AG09319 (cell line): ENCODE data around the gene DMAP1.

Experiments
- DNase-seq: peaks from one replicate; pipeline ENCODE4 v3.0.0-alpha.2; 2010; ENCODE audit warnings: low read depth; ENCODE audit errors: extremely low read depth
- TF ChIP-seq, protein P1 (sequence below): IDR thresholded peaks from 2 replicates; pipeline ENCODE4 v1.5.1; 2011; ENCODE audit warnings: low read depth, mild to moderate bottlenecking, inconsistent platforms, low read length, moderate library complexity

DMAP1 gene

DNA sequence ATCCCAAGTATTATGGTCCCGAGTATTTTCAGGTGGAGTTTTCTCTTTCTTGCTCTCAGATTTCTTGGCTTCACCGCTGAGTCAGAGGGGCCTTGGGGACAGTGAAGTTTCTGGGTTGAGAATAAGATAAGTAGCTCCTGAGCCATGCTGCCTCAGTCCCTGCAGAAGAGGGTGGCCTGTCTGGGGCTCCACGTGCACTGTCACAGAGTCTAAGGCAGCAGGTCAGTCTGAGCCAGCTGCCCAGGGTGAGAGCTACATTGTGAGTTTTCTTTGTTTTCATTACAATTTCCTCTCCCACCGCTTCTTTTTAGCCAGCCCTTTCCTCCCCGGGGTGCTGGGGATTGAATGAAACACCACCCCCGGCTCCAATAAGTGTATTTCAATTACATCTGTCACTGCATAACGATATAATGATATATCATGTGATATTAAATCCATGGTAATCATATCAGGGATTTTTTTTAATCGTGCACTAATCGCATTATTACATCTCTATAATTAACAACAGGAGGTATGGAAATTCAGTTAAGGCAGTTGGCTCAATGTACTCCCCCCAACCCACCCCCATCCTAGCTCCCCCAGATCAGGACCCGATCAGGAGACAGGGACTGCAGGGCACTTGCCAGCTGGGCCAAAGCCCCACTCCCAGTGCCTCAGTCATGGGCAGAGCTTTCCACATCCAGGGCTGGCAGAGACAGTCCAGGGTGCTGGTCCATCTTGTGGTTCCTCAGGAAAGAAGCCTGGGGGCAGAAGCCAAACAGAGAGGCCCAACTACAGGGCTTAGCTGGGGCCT lies 43.7 kb downstream of the DMAP1 start:
- DNase-seq: no peak
- TF ChIP-seq, protein P1, sequence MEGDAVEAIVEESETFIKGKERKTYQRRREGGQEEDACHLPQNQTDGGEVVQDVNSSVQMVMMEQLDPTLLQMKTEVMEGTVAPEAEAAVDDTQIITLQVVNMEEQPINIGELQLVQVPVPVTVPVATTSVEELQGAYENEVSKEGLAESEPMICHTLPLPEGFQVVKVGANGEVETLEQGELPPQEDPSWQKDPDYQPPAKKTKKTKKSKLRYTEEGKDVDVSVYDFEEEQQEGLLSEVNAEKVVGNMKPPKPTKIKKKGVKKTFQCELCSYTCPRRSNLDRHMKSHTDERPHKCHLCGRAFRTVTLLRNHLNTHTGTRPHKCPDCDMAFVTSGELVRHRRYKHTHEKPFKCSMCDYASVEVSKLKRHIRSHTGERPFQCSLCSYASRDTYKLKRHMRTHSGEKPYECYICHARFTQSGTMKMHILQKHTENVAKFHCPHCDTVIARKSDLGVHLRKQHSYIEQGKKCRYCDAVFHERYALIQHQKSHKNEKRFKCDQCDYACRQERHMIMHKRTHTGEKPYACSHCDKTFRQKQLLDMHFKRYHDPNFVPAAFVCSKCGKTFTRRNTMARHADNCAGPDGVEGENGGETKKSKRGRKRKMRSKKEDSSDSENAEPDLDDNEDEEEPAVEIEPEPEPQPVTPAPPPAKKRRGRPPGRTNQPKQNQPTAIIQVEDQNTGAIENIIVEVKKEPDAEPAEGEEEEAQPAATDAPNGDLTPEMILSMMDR: no peak

DNA sequence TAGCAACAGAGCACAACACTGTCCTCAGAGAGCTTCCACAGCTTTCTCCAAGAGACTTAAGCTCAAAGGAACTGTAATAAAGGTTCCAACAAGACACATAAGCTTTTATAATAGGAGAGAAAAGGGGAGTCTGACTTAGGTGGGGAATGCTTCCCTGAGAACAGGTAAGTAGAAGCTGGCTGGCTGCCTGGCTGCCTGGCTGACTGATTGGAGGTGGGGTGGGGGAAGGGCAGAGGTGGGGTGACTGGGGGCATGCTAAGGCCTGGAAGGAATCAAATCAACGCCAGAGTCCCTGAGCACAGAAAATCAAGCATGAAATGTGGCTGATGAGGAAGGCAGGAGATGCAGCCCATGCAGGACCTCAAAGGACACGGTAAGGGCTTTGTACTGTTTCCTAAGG lies 45.8 kb downstream of the DMAP1 start:
- TF ChIP-seq, protein P1: no peak
- DNase-seq: no peak

DNA sequence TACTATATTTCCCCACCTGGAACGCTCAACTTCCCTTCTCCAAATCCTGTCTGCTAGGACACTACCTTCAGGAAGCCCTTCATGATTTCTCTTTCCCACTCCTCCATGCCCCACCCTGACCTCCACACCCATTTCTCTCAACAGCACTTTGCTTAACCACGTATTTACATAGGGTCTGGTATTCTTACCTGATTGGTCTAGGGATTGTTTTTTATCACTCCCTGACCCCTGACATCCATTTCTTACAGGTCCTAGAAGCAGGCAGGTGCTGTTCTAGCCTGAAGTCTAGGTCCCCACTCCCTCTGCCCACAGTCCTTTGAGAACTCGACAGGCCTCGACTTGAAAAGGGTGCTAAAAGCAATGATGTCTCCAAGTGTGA lies 47.5 kb downstream of the DMAP1 start:
- TF ChIP-seq, protein P1: no peak
- DNase-seq: no peak

DNA sequence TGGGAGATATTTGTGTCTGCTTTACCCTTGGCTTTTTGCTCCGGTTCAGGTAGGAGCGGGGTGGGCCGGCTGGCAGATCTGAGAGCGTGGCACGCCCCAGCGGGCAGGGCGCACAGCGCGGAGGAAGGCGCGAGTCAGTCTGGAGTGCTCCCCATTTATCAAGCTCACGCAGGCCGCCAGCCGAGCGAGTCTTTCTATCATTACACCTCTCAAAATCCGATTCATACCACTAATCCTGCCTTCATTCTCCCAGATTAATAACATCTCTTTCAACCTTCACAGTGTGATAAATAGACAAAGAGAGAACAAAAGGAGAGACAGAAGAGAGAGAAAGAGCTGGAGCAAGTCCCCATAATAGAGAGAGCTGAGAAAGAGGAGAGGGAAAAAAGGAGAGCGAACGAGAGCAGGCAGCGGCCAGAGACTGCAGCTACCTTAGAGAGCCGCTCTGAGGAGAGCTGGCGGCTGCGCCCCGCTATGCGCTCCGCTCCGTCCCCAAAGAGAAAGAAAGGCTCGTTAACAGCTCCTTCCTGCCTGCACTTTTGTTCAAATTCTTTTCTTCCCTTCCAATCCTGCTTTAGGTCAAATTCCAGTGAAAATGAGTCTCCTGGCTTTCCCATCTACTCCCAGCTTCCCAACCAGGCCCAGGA lies 48.0 kb downstream of the DMAP1 start:
- TF ChIP-seq, protein P1: no peak
- no peak for DNase-seq

DNA sequence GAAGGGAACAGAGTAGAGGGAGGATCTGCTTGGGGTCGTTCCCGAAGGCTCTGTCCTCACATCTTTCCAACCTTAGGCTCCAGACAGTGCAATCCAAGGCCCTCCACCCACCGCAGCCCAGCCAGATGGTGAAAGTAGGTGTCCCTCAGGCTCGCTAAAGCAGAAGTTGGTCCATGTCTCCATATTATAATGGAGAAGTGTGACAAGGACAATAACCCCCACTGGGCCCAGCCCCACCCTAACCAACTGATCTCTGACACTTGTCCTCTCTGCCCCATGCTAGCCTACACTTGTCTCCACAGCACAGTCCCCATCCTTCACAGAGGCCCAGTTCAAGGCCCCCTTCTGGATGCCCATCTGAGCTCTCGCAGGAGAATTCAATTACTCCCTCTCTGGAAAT lies 48.7 kb downstream of the DMAP1 start:
- DNase-seq: no peak
- TF ChIP-seq, protein P1: no peak

DNA sequence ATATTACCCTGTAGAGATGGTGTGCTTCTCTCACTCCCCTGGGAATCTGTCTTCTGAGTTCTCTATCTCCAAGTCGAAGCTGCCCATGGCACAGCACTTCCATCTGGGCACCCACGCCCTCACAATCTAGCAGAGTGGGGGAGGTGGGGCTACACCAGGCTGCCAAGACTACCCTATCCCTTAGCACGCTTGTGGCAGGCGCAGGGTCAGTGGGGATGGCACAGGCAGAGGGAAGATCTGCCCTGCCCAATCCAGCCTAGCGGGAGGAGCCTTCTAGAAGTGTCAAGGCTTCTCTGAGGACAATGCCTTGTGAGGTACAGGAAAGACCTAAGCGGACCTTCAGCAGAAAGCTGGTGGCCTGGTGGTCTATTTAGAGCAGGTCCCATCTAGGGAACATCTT lies 49.1 kb downstream of the DMAP1 start:
- TF ChIP-seq, protein P1: no peak
- no peak for DNase-seq

DNA sequence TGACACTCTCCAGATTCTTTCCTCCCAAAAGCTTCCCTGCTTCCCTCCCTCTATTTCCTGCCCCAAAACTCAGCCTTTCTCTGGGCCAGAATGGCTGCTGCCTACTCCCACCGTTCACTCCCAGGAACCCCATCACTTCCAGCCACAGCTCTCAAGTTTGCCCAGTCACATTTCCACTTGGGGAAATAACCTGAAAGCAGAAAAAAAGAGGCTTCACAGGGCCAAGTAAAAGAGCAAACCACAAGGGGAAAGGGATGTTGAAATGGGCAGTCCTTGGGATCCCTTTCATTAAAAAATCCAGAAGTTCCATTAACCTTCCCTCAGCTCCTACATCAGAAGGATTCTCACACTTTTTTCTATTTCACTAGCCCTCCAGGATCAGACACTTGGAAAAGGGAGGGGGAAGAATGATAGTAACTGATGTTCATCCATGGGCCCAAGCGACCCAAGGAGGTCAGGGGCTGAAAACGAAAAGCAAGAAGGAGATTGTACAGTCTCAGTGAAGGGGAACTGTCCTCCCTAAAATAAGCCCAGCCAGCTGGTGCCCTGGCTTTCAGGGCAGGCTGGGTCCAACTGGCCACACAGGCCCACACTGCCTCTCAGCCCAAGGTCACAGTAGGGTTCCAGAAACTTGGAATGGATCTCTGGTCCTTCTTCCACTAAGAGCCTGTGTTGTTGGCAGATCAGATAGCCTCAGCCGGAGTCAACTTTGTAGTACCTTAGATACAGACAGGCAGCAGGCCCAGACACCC lies 49.7 kb downstream of the DMAP1 start:
- TF ChIP-seq, protein P1: no peak
- no peak for DNase-seq
